Activated B cell treated with CpG ODN at 0.5 μM for 24 hours (primary cell): ENCODE measurements around the gene ADCY5. TPM values are rescaled to one million over a fixed set of nuclear protein-coding genes. Genes with fewer than 3 reads are reported as not detected.

Source experiments
- ATAC-seq: fragments of 200-7000 bp; cut with Tn5 transposase; one replicate; pipeline ENCODE4 v1.10.0; 2021; ENCODE audit warnings: low read depth, mild to moderate bottlenecking, moderate library complexity
- CTCF ChIA-PET: fragments of 350-600 bp; sonication (Branson Sonifier 250); formaldehyde crosslinking; loops from one replicate; lab custom pipeline; 2021; ENCODE audit warnings: antibody characterized with exemption; lab: Charles Lee
- POLR2A ChIA-PET: fragments of 350-600 bp; sonication (Branson Sonifier 250); formaldehyde crosslinking; loops from one replicate; lab custom pipeline; 2021; ENCODE audit warnings: antibody characterized with exemption; lab: Charles Lee
- DNase-seq: peaks from one replicate; pipeline ENCODE4 v3.0.0; 2022
- H3K27ac Mint-ChIP-seq: one replicate; pipeline ENCODE4 v1.8.0; 2020; ENCODE audit warnings: mixed read lengths
- H3K27me3 Mint-ChIP-seq: one replicate; pipeline ENCODE4 v1.8.0; 2021; ENCODE audit warnings: mixed read lengths
- H3K36me3 Mint-ChIP-seq: one replicate; pipeline ENCODE4 v1.8.0; 2021; ENCODE audit warnings: low read depth, mixed read lengths
- H3K4me1 Mint-ChIP-seq: one replicate; pipeline ENCODE4 v1.8.0; 2021; ENCODE audit warnings: mixed read lengths
- H3K4me3 Mint-ChIP-seq: one replicate; pipeline ENCODE4 v1.8.0; 2020; ENCODE audit warnings: mild to moderate bottlenecking, mixed read lengths
- H3K9me3 Mint-ChIP-seq: one replicate; pipeline ENCODE4 v1.8.0; 2020; ENCODE audit warnings: mixed read lengths
- intact Hi-C: fragments of 100-400 bp; cut with micrococcal nuclease; formaldehyde crosslinking; loops from one replicate; pipeline ENCODE4 v1.15.1; 2024
- total RNA-seq: library from RNA; stranded (reverse); gene quantifications from 2 replicates; pipeline ENCODE4 v1.2.3, GENCODE V29; 2022
- TF ChIP-seq, protein P1 (sequence below): fragments of 200-600 bp; IDR thresholded peaks from one replicate; pipeline ENCODE4 v1.8.0; 2022; ENCODE audit warnings: antibody characterized with exemption, mild to moderate bottlenecking

Gene ADCY5
- total RNA-seq, 1 donor from 2014 or later: not detected

DNA sequence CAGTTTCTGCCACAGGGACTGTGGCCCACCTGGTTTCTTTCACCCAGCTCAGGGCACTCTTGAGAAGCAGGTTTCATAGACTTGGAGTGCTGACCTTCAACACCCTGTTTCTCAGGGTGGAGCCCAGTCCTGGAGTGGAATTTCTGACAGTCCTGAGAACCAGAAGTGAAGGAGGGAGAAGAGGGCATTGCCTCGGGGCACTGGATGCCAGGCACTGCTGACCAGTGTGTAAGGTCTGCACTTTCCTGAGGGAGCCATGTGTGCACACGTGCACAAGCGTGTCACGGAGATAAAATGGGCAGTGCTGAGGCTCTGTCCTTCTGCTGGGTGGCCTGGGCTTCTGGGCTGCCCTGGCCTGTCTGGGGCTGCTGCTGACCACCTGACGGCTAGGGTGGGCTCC, 128.7 kb downstream of the ADCY5 start:
- no peaks in the 10 kb centered on the region for H3K9me3 Mint-ChIP-seq
- H3K27ac Mint-ChIP-seq: no peak overlapping the region
- H3K4me3 Mint-ChIP-seq: no peak overlapping the region
- H3K36me3 Mint-ChIP-seq: no peaks in the 10 kb centered on the region
- intact Hi-C loops: no loop called here
- peaks cover 9% of the 10 kb centered on the region for H3K27me3 Mint-ChIP-seq
- no peak for DNase-seq
- ChIA-PET POLR2A (no interaction called here), CTCF (no interaction called here)
- H3K4me1 Mint-ChIP-seq: no peaks in the 10 kb centered on the region
- ATAC-seq: no peak
- TF ChIP-seq, protein P1, sequence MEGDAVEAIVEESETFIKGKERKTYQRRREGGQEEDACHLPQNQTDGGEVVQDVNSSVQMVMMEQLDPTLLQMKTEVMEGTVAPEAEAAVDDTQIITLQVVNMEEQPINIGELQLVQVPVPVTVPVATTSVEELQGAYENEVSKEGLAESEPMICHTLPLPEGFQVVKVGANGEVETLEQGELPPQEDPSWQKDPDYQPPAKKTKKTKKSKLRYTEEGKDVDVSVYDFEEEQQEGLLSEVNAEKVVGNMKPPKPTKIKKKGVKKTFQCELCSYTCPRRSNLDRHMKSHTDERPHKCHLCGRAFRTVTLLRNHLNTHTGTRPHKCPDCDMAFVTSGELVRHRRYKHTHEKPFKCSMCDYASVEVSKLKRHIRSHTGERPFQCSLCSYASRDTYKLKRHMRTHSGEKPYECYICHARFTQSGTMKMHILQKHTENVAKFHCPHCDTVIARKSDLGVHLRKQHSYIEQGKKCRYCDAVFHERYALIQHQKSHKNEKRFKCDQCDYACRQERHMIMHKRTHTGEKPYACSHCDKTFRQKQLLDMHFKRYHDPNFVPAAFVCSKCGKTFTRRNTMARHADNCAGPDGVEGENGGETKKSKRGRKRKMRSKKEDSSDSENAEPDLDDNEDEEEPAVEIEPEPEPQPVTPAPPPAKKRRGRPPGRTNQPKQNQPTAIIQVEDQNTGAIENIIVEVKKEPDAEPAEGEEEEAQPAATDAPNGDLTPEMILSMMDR: no peak

DNA sequence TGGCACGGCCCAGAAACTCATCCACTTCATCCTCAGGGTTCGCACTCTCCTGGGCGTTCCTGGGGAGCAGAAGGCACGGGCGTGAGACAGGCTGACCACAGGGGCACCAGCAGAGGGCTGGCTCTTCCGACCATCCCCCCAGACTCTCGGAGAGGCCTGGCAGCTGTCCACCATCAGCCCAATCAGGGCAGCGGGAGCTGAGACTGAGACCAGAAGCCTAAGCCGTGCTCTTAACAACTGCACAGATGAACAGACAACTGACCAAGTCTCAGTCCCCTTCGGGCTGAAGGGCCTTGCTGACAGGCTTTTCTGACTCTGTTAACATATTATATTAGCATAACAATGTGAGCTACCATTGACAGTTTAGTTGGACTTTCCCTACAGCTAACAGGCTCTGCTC, 129.1 kb downstream of the ADCY5 start:
- Mint-ChIP-seq H3K4me3 (no peak overlapping the region), H3K27me3 (peaks cover 12% of the 10 kb centered on the region), H3K27ac (no peak overlapping the region), H3K36me3 (no peaks in the 10 kb centered on the region), H3K4me1 (no peaks in the 10 kb centered on the region), H3K9me3 (no peaks in the 10 kb centered on the region)
- POLR2A ChIA-PET: no interaction called here
- DNase-seq (no peak), ATAC-seq (no peak)
- TF ChIP-seq, protein P1: no peak
- intact Hi-C loops: no loop called here
- CTCF ChIA-PET: no interaction called here

DNA sequence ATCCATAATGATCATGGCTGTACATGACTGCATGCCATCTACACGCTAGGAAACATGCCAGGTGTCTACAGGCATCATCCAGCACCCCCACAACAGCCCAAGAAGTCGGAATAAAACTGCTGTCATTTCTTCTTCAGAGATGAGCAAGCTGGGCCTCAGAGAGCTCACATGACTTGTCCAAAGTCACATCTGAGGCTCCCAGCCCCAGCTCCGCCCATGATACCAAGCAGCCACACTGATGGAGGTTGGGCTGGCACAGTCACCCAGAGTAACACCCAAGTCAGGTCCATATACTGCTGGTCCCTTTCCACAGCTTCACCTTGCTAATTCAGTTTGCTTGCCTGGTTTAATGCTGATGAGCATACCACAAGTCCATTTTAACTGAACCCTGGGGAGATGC, 130.5 kb downstream of the ADCY5 start:
- no peak overlapping the region for H3K4me3 Mint-ChIP-seq
- no peaks in the 10 kb centered on the region for H3K4me1 Mint-ChIP-seq
- no peaks in the 10 kb centered on the region for H3K36me3 Mint-ChIP-seq

DNA sequence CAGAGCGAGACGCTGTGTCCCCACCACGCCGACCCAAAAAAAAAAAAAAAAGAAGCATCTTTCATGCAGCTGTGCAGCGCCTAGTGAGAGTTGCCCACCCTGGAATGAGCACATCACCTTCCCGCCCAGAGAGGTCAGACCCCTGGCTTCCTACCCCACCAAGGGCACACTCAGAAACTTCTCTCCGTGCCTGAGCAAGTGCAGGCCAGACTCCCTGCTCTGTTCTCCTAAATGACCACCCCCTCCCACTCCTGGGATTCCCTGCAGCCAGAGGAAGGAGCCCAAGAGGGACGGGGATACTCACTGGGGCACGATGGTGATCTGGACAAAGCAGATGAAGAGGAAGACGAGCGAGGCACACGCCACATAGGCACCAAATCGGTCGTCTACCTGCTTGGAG, 131.2 kb downstream of the ADCY5 start:
- ATAC-seq: no peak
- ChIA-PET CTCF (no interaction called here), POLR2A (no interaction called here)
- Mint-ChIP-seq H3K4me1 (no peaks in the 10 kb centered on the region), H3K4me3 (no peak overlapping the region), H3K36me3 (no peaks in the 10 kb centered on the region), H3K9me3 (no peaks in the 10 kb centered on the region), H3K27ac (no peak overlapping the region), H3K27me3 (peaks cover 15% of the 10 kb centered on the region)
- TF ChIP-seq, protein P1: no peak
- DNase-seq: no peak
- intact Hi-C loops: no loop called here

More for the DNA sequence above, 130.5 kb downstream of the ADCY5 start:
- no peak for ATAC-seq
- TF ChIP-seq, protein P1: no peak
- ChIA-PET POLR2A (no interaction called here), CTCF (no interaction called here)
- intact Hi-C loops: no loop called here
- Mint-ChIP-seq H3K9me3 (no peaks in the 10 kb centered on the region), H3K27me3 (peaks cover 15% of the 10 kb centered on the region), H3K27ac (no peak overlapping the region)
- no peak for DNase-seq

DNA sequence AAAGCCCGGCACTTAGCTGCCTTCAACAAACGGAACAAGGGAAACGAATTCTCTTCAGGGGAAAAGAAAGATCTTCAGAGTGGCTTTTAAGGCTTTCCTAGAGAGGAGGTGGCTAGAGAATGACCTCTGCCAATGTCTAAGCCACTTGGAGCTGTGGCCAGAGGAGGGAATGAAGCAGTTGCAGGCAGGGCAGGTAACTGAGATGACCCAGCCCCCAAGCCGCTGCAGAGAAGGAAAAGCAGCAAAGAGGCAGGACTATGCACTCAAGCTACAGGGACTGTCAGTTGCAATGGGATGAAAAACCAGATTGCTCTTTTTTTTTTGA, 133.7 kb downstream of the ADCY5 start:
- ChIA-PET CTCF (no interaction called here), POLR2A (interaction anchor here (0.6 kb wide), 1 partner anchor 135 kb away, joined by 4 read pairs; no protein-coding TSS in a partner anchor)
- H3K36me3 Mint-ChIP-seq: no peaks in the 10 kb centered on the region
- H3K27ac Mint-ChIP-seq: no peak overlapping the region
- intact Hi-C loops: no loop called here
- no peak for ATAC-seq
- H3K9me3 Mint-ChIP-seq: no peaks in the 10 kb centered on the region
- TF ChIP-seq, protein P1: no peak
- H3K4me3 Mint-ChIP-seq: no peak overlapping the region
- H3K27me3 Mint-ChIP-seq: peaks cover 12% of the 10 kb centered on the region
- H3K4me1 Mint-ChIP-seq: no peaks in the 10 kb centered on the region
- DNase-seq: no peak
